WERI-Rb-1 (cell line): ENCODE measurements around the gene LRBA.

Experiments used
- DNase-seq: peaks from one replicate; pipeline ENCODE4 v3.0.0-alpha.2; 2020
- H3K27ac ChIP-seq: fragments of 250-450 bp; sonication (Bioruptor Pico); 2 replicates; pipeline ENCODE4 v1.5.1; 2020; ENCODE audit warnings: mild to moderate bottlenecking, moderate library complexity
- H3K27me3 ChIP-seq: fragments of 250-450 bp; sonication (Bioruptor Pico); 2 replicates; pipeline ENCODE4 v1.5.1; 2021; ENCODE audit warnings: mild to moderate bottlenecking, low read depth, moderate library complexity; ENCODE audit not compliant: insufficient read depth, severe bottlenecking
- H3K36me3 ChIP-seq: fragments of 250-450 bp; sonication (Bioruptor Pico); 2 replicates; pipeline ENCODE4 v1.5.1; 2020; ENCODE audit warnings: mild to moderate bottlenecking, moderate library complexity
- H3K4me3 ChIP-seq: 2 replicates; pipeline ENCODE4 v1.5.1; 2011; ENCODE audit warnings: low read depth, mild to moderate bottlenecking, control low read depth, low read length
- H3K9me3 ChIP-seq: fragments of 250-450 bp; sonication (Bioruptor Pico); 2 replicates; pipeline ENCODE4 v1.5.1; 2021; ENCODE audit warnings: mild to moderate bottlenecking, moderate library complexity; ENCODE audit not compliant: severe bottlenecking
- TF ChIP-seq, protein P1 (sequence below): IDR thresholded peaks from 2 replicates; pipeline ENCODE4 v1.5.1; 2011; ENCODE audit warnings: low read depth, mild to moderate bottlenecking, control low read depth, inconsistent platforms, low read length

LRBA gene

GRCh38 chr4:150976478-150977118 lies 38.5 kb downstream of the LRBA start:
- TF ChIP-seq, protein P1, sequence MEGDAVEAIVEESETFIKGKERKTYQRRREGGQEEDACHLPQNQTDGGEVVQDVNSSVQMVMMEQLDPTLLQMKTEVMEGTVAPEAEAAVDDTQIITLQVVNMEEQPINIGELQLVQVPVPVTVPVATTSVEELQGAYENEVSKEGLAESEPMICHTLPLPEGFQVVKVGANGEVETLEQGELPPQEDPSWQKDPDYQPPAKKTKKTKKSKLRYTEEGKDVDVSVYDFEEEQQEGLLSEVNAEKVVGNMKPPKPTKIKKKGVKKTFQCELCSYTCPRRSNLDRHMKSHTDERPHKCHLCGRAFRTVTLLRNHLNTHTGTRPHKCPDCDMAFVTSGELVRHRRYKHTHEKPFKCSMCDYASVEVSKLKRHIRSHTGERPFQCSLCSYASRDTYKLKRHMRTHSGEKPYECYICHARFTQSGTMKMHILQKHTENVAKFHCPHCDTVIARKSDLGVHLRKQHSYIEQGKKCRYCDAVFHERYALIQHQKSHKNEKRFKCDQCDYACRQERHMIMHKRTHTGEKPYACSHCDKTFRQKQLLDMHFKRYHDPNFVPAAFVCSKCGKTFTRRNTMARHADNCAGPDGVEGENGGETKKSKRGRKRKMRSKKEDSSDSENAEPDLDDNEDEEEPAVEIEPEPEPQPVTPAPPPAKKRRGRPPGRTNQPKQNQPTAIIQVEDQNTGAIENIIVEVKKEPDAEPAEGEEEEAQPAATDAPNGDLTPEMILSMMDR: 0 out of 2 replicates have a peak, but pooled peaks have one; percentile 24
- H3K27me3 ChIP-seq: no peaks in the 10 kb centered on the region

GRCh38 chr4:150974750-150975149 lies 40.3 kb downstream of the LRBA start:
- TF ChIP-seq, protein P1: no peak
- Histone ChIP-seq H3K27ac (no peak overlapping the region), H3K9me3 (no peaks in the 10 kb centered on the region), H3K27me3 (no peaks in the 10 kb centered on the region), H3K36me3 (no peaks in the 10 kb centered on the region), H3K4me3 (no peak overlapping the region)
- no peak for DNase-seq

More at GRCh38 chr4:150976478-150977118, 38.5 kb downstream of the LRBA start:
- H3K9me3 ChIP-seq: no peaks in the 10 kb centered on the region
- no peak overlapping the region for H3K27ac ChIP-seq
- H3K4me3 ChIP-seq: no peak overlapping the region
- H3K36me3 ChIP-seq: no peaks in the 10 kb centered on the region
- no peak for DNase-seq

DNA sequence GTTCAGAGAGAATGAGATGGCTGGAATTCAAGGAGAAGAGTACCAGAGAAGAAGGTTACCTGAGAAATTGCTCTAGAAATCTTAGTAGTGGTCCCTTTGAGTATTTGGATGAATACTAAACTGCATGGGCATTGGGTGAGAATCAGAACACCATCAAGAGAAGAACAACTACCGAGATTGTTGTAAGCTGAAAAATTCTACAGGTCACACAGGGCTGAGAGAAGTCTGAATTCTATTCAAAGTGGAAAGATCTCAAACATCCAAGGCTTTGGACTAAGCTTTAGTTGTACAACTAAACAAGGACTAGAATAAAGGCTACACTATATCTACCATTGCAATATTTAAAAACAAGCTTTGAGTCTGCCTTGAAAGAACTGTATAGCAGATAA lies 40.8 kb downstream of the LRBA start:
- H3K4me3 ChIP-seq: no peak overlapping the region
- no peak overlapping the region for H3K27ac ChIP-seq
- H3K27me3 ChIP-seq: no peaks in the 10 kb centered on the region
- H3K9me3 ChIP-seq: no peaks in the 10 kb centered on the region
- DNase-seq: no peak
- no peaks in the 10 kb centered on the region for H3K36me3 ChIP-seq
- TF ChIP-seq, protein P1: no peak

GRCh38 chr4:150973626-150974251 lies 41.3 kb downstream of the LRBA start:
- no peak overlapping the region for H3K27ac ChIP-seq
- H3K27me3 ChIP-seq: no peaks in the 10 kb centered on the region
- H3K4me3 ChIP-seq: no peak overlapping the region
- TF ChIP-seq, protein P1: no peak
- H3K9me3 ChIP-seq: no peaks in the 10 kb centered on the region
- H3K36me3 ChIP-seq: no peaks in the 10 kb centered on the region
- no peak for DNase-seq

GRCh38 chr4:150972592-150972991 lies 42.5 kb downstream of the LRBA start:
- no peaks in the 10 kb centered on the region for H3K9me3 ChIP-seq
- no peak overlapping the region for H3K4me3 ChIP-seq
- no peak overlapping the region for H3K27ac ChIP-seq
- H3K27me3 ChIP-seq: no peaks in the 10 kb centered on the region
- TF ChIP-seq, protein P1: no peak
- no peaks in the 10 kb centered on the region for H3K36me3 ChIP-seq
- no peak for DNase-seq
